ENCODE measurements around the gene RPL23. TPM values are rescaled to one million over a fixed set of nuclear protein-coding genes. Genes with fewer than 3 reads are reported as not detected.
A peak's percentile ranks its signal among the peaks of the same experiment; 100 is the strongest.

The RPL23 gene
- total and polyA plus RNA-seq, 9 of the 15 experiments (the other 6 are each of a cell fraction or from before 2014, with no cell fraction given): 1,745 to 3,667 (median 3,096) TPM

- peak overlapping the region; percentile 48 for H3K27ac ChIP-seq (ENCODE audit: extremely low read depth, low read depth, low read length)
- H3K9me3 ChIP-seq (replicated peaks; ENCODE audit: control insufficient read depth, insufficient read depth, low read depth, low read length): no peaks in the 10 kb centered on the region
- no peak for FAIRE-seq
- CTCF ChIA-PET (ENCODE audit: low intra/inter-chr PET ratio): interaction anchor here (0.6 kb wide), 1 partner anchor 31 kb away, joined by 3 read pairs; no protein-coding TSS in a partner anchor
- peaks cover 5% of the 10 kb centered on the region for H3K9me1 ChIP-seq (ENCODE audit: control insufficient read depth, insufficient read depth, low read length)
- DNase-seq (ENCODE audit: extremely low read depth in 1 of 4, low spot score in 3 of 4): peak in 3 of 4 experiments; percentile 51 to 87 (median 58)
- under 1% methylated on average over 27 of the region's 31 CpGs for WGBS (ENCODE audit: insufficient coverage, low coverage, missing lambda C conversion rate)
- intact Hi-C loops (cut with micrococcal nuclease): loop anchor here (5.0 to 10.0 kb wide), 2 partner anchors 193 to 285 kb away; partner anchors contain the start of genes EPOP and PLXDC1
- H3K36me3 ChIP-seq (ENCODE audit: control insufficient read depth, insufficient read depth, low read length): peaks cover 7% of the 10 kb centered on the region; the same call in 1 of the 3 replicates
- in situ Hi-C loops (cut with MboI): no loop called here
- ATAC-seq: peak; percentile 2
- H3K79me2 ChIP-seq (ENCODE audit: control insufficient read depth, insufficient read depth, low read length): peaks cover 24% of the 10 kb centered on the region
- peaks cover 10 to 32% of the 10 kb centered on the region in 2 experiments for H3K4me1 ChIP-seq (replicated peaks in 1 of 2; ENCODE audit: control insufficient read depth in 2 of 2, insufficient read depth in 2 of 2, low read length in 2 of 2)
- H3K27me3 ChIP-seq (ENCODE audit: control insufficient read depth in 2 of 2, insufficient read depth in 2 of 2, low read length in 2 of 2): no peaks in the 10 kb centered on the region
- POLR2A ChIA-PET: interaction anchor here (0.6 to 5.0 kb wide), 7 partner anchors 15 to 512 kb away, joined by 3 to 70 read pairs (median 4); partner anchors contain the start of gene RPL23
- H4K20me1 ChIP-seq (replicated peaks; ENCODE audit: control insufficient read depth, insufficient read depth, low read length): peaks cover 9% of the 10 kb centered on the region
- H3K4me2 ChIP-seq (ENCODE audit: insufficient read depth, low read length): peak overlapping the region; percentile 85
- no TSS peak for BruUV-seq (replicated peaks)
- peak overlapping the region; percentile 97 for H3K4me3 ChIP-seq
- H3K9ac ChIP-seq (ENCODE audit: insufficient read depth in 1 of 2, low read depth in 2 of 2, low read length in 2 of 2): peak overlapping the region; percentile 73 to 91
- peak overlapping the region; percentile 86 for H2AFZ ChIP-seq (ENCODE audit: low read depth, low read length)
- TF ChIP-seq ZNF77 (CRISPR knock-in tag; IDR thresholded peaks at IDR 0.05) (no peak), SMARCA5 (IDR thresholded peaks at IDR 0.05) (peak; percentile 91), AFF1 (IDR thresholded peaks at IDR 0.05; ENCODE audit: low read depth in 1 of 2, partially characterized antibody in 2 of 2) (peak in 1 of 2 experiments; percentile 70), FOXK2 (conservative IDR thresholded peaks at IDR 0.05 in 1 of 2, IDR thresholded peaks at IDR 0.05 in 1 of 2; ENCODE audit: low read depth in 2 of 2) (peak in 1 of 2 experiments; percentile 62; a peak in 2 of 4 replicates), CHAMP1 (IDR thresholded peaks at IDR 0.05) (peak; percentile 86; the same call in 1 of the 2 replicates), KAT7 (CRISPR knock-in tag; IDR thresholded peaks at IDR 0.05; ENCODE audit: borderline replicate concordance) (no peak), KDM1A (IDR thresholded peaks at IDR 0.05) (peak in 1 of 2 experiments; percentile 34; a peak in 1 of 4 replicates), MIER1 (IDR thresholded peaks at IDR 0.05; ENCODE audit: low read depth) (no peak), PTRF (tag; IDR thresholded peaks at IDR 0.05) (no peak), TBP (optimal IDR thresholded peaks at IDR 0.05; ENCODE audit: low read depth, low read length) (peak; percentile 99), ZBTB43 (CRISPR knock-in tag; IDR thresholded peaks at IDR 0.05) (no peak), GATAD2B (IDR thresholded peaks at IDR 0.05; ENCODE audit: borderline replicate concordance) (peak; percentile 57; the same call in 1 of the 2 replicates), ATF7 (IDR thresholded peaks at IDR 0.05) (peak; percentile 59), DPF2 (IDR thresholded peaks at IDR 0.05) (no peak)
These were observed 13.9 kb upstream of the RPL23 start for GRCh38 chr17:38867179-38867967.
